HEK293 (cell line): ENCODE results near the gene MBP.

Experiments used
- CTCF ChIA-PET: fragments of 350-600 bp; formaldehyde crosslinking; extraction: SDS; loops from one replicate; lab custom pipeline; 2021; ENCODE audit warnings: antibody characterized with exemption; lab: Yijun Ruan, JAX
- POLR2A ChIA-PET: fragments of 300-600 bp; formaldehyde crosslinking; extraction: SDS; loops from one replicate; lab custom pipeline; 2020; ENCODE audit warnings: antibody characterized with exemption, inconsistent platforms; lab: Yijun Ruan, JAX
- H3K27ac ChIP-seq: fragments of 200-500 bp; sonication (Bioruptor generic); 2 replicates; pipeline ENCODE4 v1.5.1; 2014; ENCODE audit warnings: low read depth, low read length, control low read depth, inconsistent platforms; ENCODE audit errors: extremely low read depth
- H3K36me3 ChIP-seq, 2 experiments: fragments of 200-500 bp in 1 of 2; sonication (Bioruptor generic) in 1 of 2; 1 replicate in 1 of 2; 2 replicates in 1 of 2; pipeline ENCODE4 v1.5.1; 2014 to 2017; ENCODE audit warnings: inconsistent platforms in 2 of 2, low read length in 2 of 2; ENCODE audit not compliant: control insufficient read depth in 2 of 2, insufficient read depth in 1 of 2
- H3K4me1 ChIP-seq: fragments of 200-500 bp; sonication (Bioruptor generic); 2 replicates; pipeline ENCODE4 v1.5.1; 2014; ENCODE audit warnings: mild to moderate bottlenecking, low read length, inconsistent platforms; ENCODE audit not compliant: control insufficient read depth, insufficient read depth
- H3K4me3 ChIP-seq: 2 replicates; pipeline ENCODE4 v1.5.1; 2011; ENCODE audit warnings: low read depth, mild to moderate bottlenecking, control low read depth, low read length, moderate library complexity
- H3K9me3 ChIP-seq: fragments of 200-500 bp; sonication (Bioruptor generic); 2 replicates; pipeline ENCODE4 v1.5.1; 2014; ENCODE audit warnings: low read depth, low read length, inconsistent platforms; ENCODE audit not compliant: control insufficient read depth, insufficient read depth
- BCL11A ChIP-seq: fragments of 450-650 bp; formaldehyde crosslinking; IDR thresholded peaks from 2 replicates; pipeline ENCODE4 v1.5.1; 2016; ENCODE audit warnings: low read depth, missing biosample characterization, missing genetic modification characterization
- KLF1 ChIP-seq: fragments of 450-650 bp; formaldehyde crosslinking; IDR thresholded peaks from 2 replicates; pipeline ENCODE4 v1.5.1; 2016; ENCODE audit warnings: missing biosample characterization, missing genetic modification characterization
- KLF9 ChIP-seq: fragments of 450-650 bp; formaldehyde crosslinking; IDR thresholded peaks from 2 replicates; pipeline ENCODE4 v1.5.1; 2016; ENCODE audit warnings: missing biosample characterization, missing genetic modification characterization, low read depth
- MEIS1 ChIP-seq: sonication (generic); formaldehyde crosslinking; IDR thresholded peaks from 2 replicates; pipeline ENCODE4 v1.8.1; 2022; ENCODE audit warnings: missing genetic modification reagents, mild to moderate bottlenecking, borderline replicate concordance
- OVOL3 ChIP-seq: fragments of 450-650 bp; formaldehyde crosslinking; IDR thresholded peaks from 2 replicates; pipeline ENCODE4 v1.5.1; 2016; ENCODE audit warnings: missing biosample characterization, missing genetic modification characterization
- PRDM1 ChIP-seq: fragments of 450-650 bp; formaldehyde crosslinking; IDR thresholded peaks from 2 replicates; pipeline ENCODE4; 2016; ENCODE audit warnings: missing biosample characterization, missing genetic modification characterization
- ZBTB1 ChIP-seq: fragments of 450-650 bp; formaldehyde crosslinking; IDR thresholded peaks from 2 replicates; pipeline ENCODE4 v1.5.1; 2016; ENCODE audit warnings: missing biosample characterization, missing genetic modification characterization
- ZBTB49 ChIP-seq: fragments of 450-650 bp; formaldehyde crosslinking; IDR thresholded peaks from 2 replicates; pipeline ENCODE4 v1.5.1; 2016; ENCODE audit warnings: missing biosample characterization, missing genetic modification characterization, low read depth
- ZNF146 ChIP-seq: fragments of 450-650 bp; formaldehyde crosslinking; IDR thresholded peaks from 2 replicates; pipeline ENCODE4 v1.5.1; 2016; ENCODE audit warnings: missing biosample characterization, missing genetic modification characterization
- ZNF155 ChIP-seq: fragments of 450-650 bp; formaldehyde crosslinking; IDR thresholded peaks from 2 replicates; pipeline ENCODE4 v1.5.1; 2016; ENCODE audit warnings: missing biosample characterization, missing genetic modification characterization
- ZNF184 ChIP-seq: fragments of 450-650 bp; IDR thresholded peaks from 2 replicates; pipeline ENCODE4 v1.5.1; 2018; ENCODE audit warnings: missing biosample characterization, mild to moderate bottlenecking, missing genetic modification characterization
- ZNF2 ChIP-seq: fragments of 450-650 bp; formaldehyde crosslinking; IDR thresholded peaks from 2 replicates; pipeline ENCODE4 v1.5.1; 2016; ENCODE audit warnings: missing biosample characterization, missing genetic modification characterization
- ZNF211 ChIP-seq: fragments of 450-650 bp; formaldehyde crosslinking; IDR thresholded peaks from 2 replicates; pipeline ENCODE4 v1.5.1; 2016; ENCODE audit warnings: low read depth, missing biosample characterization, missing genetic modification characterization
- ZNF248 ChIP-seq: fragments of 450-650 bp; formaldehyde crosslinking; IDR thresholded peaks from 2 replicates; pipeline ENCODE4 v1.5.1; 2017; ENCODE audit warnings: missing biosample characterization, missing genetic modification characterization
- ZNF37A ChIP-seq: fragments of 450-650 bp; IDR thresholded peaks from 2 replicates; pipeline ENCODE4 v1.5.1; 2018; ENCODE audit warnings: missing biosample characterization, missing genetic modification characterization
- ZNF398 ChIP-seq: fragments of 450-650 bp; formaldehyde crosslinking; IDR thresholded peaks from 2 replicates; pipeline ENCODE4 v1.5.1; 2017; ENCODE audit warnings: missing biosample characterization, missing genetic modification characterization
- ZNF426 ChIP-seq: fragments of 450-650 bp; formaldehyde crosslinking; IDR thresholded peaks from 2 replicates; pipeline ENCODE4 v1.5.1; 2017; ENCODE audit warnings: missing biosample characterization, missing genetic modification characterization, mild to moderate bottlenecking, inconsistent platforms, moderate library complexity
- ZNF501 ChIP-seq: fragments of 450-650 bp; formaldehyde crosslinking; IDR thresholded peaks from 2 replicates; pipeline ENCODE4 v1.5.1; 2016; ENCODE audit warnings: missing biosample characterization, missing genetic modification characterization
- ZNF521 ChIP-seq: fragments of 450-650 bp; formaldehyde crosslinking; IDR thresholded peaks from 2 replicates; pipeline ENCODE4 v1.5.1; 2017; ENCODE audit warnings: missing biosample characterization, mild to moderate bottlenecking, missing genetic modification characterization
- ZNF560 ChIP-seq: fragments of 450-650 bp; formaldehyde crosslinking; IDR thresholded peaks from 2 replicates; pipeline ENCODE4 v1.5.1; 2017; ENCODE audit warnings: missing biosample characterization, missing genetic modification characterization, borderline replicate concordance
- ZNF561 ChIP-seq: fragments of 450-650 bp; IDR thresholded peaks from 2 replicates; pipeline ENCODE4 v1.5.1; 2018; ENCODE audit warnings: missing biosample characterization, missing genetic modification characterization, borderline replicate concordance
- ZNF629 ChIP-seq: fragments of 450-650 bp; formaldehyde crosslinking; IDR thresholded peaks from 2 replicates; pipeline ENCODE4 v1.5.1; 2017; ENCODE audit warnings: missing biosample characterization, missing genetic modification characterization
- ZSCAN23 ChIP-seq: fragments of 450-650 bp; formaldehyde crosslinking; IDR thresholded peaks from 2 replicates; pipeline ENCODE4 v1.5.1; 2016; ENCODE audit warnings: missing biosample characterization, missing genetic modification characterization
- ZXDB ChIP-seq: fragments of 450-650 bp; formaldehyde crosslinking; IDR thresholded peaks from 2 replicates; pipeline ENCODE4 v1.5.1; 2016; ENCODE audit warnings: missing biosample characterization, missing genetic modification characterization
- TF ChIP-seq, protein P1 (sequence below): fragments of 450-650 bp; formaldehyde crosslinking; IDR thresholded peaks from 2 replicates; pipeline ENCODE4 v1.5.1; 2017; ENCODE audit warnings: missing biosample characterization, missing genetic modification characterization

The MBP gene

GRCh38 chr18:76985156-76985950 is 147.2 kb downstream of the MBP start:
- no peaks in the 10 kb centered on the region for H3K36me3 ChIP-seq
- no peaks in the 10 kb centered on the region for H3K4me1 ChIP-seq
- no peaks in the 10 kb centered on the region for H3K9me3 ChIP-seq
- ChIA-PET POLR2A (no interaction called here), CTCF (interaction anchor here (0.5 to 7.1 kb wide), 10 partner anchors 9 to 586 kb away, joined by 3 to 84 read pairs (median 10); no protein-coding TSS in a partner anchor)
- H3K4me3 ChIP-seq, result no peak overlapping the region
- H3K27ac ChIP-seq, result no peak overlapping the region
- no peak for TF ChIP-seq KLF1 (tag by site-specific recombination)
- TF ChIP-seq ZXDB, result no peak
- TF ChIP-seq ZNF629 (tag by site-specific recombination), result no peak
- no peak for TF ChIP-seq ZNF184 (tag by site-specific recombination)
- no peak for TF ChIP-seq ZSCAN23
- no peak for TF ChIP-seq ZNF521 (tag by site-specific recombination)
- TF ChIP-seq PRDM1 (tag by site-specific recombination), result no peak
- TF ChIP-seq ZNF561, result no peak
- TF ChIP-seq ZNF146 (tag by site-specific recombination), result no peak
- no peak for TF ChIP-seq ZNF2
- no peak for TF ChIP-seq ZNF398 (tag by site-specific recombination)

DNA sequence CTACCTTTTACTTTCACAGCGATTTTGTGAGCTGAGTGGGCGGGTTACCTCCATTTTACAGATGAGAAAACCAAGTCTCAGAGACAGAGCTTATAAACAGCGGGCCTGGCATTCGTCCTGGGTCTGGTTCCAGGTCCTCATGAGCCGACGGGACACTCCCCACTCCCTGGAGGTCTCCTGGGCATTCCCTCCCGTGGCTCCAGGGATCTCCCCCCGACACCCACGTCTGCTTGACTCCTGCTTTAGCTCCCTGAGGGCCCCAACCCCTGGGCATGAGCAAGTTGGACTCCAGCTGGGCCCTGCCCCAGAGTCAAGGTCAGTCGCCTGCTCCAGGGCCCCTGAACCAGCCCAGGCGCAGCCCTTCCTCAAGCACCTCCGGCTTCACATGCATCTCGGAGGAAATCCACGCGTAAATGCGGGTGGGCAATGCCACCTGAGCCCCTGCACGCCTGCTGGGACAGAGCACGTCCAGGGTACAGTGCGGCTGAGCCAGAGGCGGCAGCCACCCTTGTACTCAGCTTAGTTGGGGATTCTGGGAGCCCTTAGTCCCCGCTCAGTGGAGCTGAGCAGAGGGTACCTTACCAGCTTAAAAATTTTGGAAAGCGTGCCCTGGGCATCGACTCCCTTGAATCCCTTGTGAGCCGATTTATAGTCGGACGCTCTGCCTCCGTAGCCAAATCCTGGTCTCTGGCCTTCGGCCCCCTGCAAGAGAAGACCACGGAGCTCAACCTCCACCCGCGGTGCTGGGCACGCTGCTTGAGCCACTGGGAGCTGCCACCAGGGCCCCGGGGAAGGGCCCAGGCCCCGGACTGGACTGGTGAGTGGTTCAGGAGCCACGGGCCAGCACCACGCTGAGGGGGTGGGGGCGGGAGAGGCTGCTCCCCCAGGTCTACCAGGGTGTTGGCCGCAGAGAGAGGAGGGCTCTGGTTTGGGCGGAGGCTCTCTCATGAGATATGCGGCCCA is 148.1 kb downstream of the MBP start:
- Histone ChIP-seq H3K27ac (no peak overlapping the region), H3K36me3 (no peaks in the 10 kb centered on the region), H3K4me3 (no peak overlapping the region), H3K9me3 (no peaks in the 10 kb centered on the region), H3K4me1 (no peaks in the 10 kb centered on the region)
- TF ChIP-seq ZNF501 (tag by site-specific recombination), result no peak
- TF ChIP-seq ZNF248 (tag by site-specific recombination), result no peak
- TF ChIP-seq ZNF560 (tag by site-specific recombination), result no peak
- TF ChIP-seq BCL11A (tag by site-specific recombination), result no peak
- TF ChIP-seq OVOL3 (tag by site-specific recombination), result no peak
- no peak for TF ChIP-seq MEIS1 (CRISPR knock-in tag)
- TF ChIP-seq, protein P1, sequence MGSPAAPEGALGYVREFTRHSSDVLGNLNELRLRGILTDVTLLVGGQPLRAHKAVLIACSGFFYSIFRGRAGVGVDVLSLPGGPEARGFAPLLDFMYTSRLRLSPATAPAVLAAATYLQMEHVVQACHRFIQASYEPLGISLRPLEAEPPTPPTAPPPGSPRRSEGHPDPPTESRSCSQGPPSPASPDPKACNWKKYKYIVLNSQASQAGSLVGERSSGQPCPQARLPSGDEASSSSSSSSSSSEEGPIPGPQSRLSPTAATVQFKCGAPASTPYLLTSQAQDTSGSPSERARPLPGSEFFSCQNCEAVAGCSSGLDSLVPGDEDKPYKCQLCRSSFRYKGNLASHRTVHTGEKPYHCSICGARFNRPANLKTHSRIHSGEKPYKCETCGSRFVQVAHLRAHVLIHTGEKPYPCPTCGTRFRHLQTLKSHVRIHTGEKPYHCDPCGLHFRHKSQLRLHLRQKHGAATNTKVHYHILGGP (tag by site-specific recombination), result no peak
- no peak for TF ChIP-seq ZNF155 (tag by site-specific recombination)
- no peak for TF ChIP-seq ZNF398 (tag by site-specific recombination)
- no peak for TF ChIP-seq ZNF2
- TF ChIP-seq ZBTB49 (tag by site-specific recombination), result no peak
- no peak for TF ChIP-seq ZNF211
- TF ChIP-seq ZBTB1 (tag by site-specific recombination), result no peak
- TF ChIP-seq KLF9 (tag by site-specific recombination), result no peak
- no peak for TF ChIP-seq ZNF426 (tag by site-specific recombination)
- TF ChIP-seq ZNF146 (tag by site-specific recombination), result no peak
- TF ChIP-seq ZNF37A (tag by site-specific recombination), result no peak
- POLR2A ChIA-PET, result no interaction called here
- CTCF ChIA-PET, result interaction anchor here (0.5 to 7.1 kb wide), 24 partner anchors 9 to 624 kb away, joined by 3 to 84 read pairs (median 6); no protein-coding TSS in a partner anchor
